GM19455 (cell line): ENCODE measurements around the gene P2RX2.

Source experiments
- ATAC-seq: cut with Tn5 transposase; IDR thresholded peaks from one replicate; pipeline ENCODE4 v1.9.1; 2021; ENCODE audit not compliant: unreplicated experiment

The P2RX2 gene

DNA sequence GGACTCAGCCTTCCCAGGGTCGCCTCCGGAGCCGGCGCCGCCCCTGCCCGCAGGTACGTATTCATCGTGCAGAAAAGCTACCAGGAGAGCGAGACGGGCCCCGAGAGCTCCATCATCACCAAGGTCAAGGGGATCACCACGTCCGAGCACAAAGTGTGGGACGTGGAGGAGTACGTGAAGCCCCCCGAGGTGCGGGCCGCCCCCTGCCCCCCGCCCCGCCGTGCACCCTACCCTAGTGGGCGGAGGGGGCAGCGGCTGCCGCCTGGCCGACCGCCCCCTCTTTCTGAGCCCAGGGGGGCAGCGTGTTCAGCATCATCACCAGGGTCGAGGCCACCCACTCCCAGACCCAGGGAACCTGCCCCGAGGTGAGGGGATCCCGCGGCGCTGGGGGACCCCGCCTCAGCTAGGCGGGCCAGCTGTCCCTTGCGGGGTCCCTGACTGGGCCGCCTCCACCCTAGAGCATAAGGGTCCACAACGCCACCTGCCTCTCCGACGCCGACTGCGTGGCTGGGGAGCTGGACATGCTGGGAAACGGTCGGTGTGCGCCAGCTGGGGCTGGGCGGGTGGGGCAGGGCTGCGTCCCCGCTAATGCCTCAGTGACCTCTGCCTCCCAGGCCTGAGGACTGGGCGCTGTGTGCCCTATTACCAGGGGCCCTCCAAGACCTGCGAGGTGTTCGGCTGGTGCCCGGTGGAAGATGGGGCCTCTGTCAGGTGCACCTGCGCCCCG is 973 bp downstream of the P2RX2 start:
- no peak for ATAC-seq

DNA sequence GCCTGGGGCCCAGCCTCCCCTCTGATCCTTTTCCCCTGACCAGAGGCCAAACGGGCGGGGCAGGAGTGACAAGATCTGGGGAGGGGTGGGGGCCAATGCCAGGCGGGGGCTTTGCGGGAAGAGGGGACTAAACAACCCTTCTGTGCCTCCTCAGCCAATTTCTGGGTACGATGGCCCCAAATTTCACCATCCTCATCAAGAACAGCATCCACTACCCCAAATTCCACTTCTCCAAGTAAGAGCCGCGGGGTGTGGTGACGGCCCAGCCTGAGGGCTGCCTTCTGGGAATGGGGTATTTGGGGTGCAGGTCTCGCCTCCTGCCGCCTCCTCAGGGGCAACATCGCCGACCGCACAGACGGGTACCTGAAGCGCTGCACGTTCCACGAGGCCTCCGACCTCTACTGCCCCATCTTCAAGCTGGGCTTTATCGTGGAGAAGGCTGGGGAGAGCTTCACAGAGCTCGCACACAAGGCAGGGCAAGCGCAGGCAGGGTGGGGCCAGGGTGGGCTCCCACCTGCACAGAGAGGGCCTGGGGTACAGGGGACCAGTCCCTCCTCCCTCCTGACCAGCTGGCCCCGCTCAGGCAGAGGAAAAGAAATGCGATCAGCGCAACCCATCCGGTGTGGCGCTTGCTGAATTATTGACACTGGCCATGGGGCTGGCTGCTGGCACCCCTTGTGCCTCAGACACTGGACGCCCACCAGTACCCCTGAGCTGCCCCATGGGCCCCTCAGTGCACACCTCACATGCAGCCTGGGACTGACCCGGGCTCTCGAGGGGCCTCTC is 1.7 kb downstream of the P2RX2 start:
- no peak for ATAC-seq

GRCh38 chr12:132620899-132621656 is 2.5 kb downstream of the P2RX2 start:
- ATAC-seq: no peak

DNA sequence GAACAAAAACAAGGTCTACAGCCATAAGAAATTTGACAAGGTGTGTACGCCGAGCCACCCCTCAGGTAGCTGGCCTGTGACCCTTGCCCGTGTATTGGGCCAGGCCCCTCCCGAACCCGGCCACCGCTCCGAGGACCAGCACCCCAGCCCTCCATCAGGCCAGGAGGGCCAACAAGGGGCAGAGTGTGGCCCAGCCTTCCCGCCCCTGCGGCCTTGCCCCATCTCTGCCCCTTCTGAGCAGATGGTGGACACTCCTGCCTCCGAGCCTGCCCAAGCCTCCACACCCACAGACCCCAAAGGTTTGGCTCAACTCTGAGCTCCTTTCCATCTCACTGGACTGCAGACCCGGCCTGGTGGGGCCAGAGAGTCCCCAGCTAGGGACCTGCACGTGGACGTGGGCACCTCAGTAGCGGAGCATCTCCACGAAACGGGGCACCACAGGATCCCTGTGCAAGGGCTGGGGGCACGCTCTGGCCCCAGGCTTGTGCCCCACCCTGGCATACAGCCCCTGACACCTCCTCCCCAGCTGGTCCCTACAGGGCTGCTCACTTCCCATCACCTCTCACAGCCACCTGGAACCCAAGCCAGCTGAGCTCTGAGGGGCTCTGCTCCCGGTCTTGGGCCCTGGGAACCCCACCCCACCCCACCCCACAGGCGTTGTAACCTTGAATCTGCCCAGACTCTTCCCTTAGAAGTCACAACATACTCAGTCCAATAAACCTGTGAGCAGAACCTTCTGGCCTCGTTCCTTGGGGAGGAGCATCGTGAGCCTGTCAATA is 3.3 kb downstream of the P2RX2 start:
- ATAC-seq: no peak

GRCh38 chr12:132622437-132623071 is 4.0 kb downstream of the P2RX2 start:
- no peak for ATAC-seq

DNA sequence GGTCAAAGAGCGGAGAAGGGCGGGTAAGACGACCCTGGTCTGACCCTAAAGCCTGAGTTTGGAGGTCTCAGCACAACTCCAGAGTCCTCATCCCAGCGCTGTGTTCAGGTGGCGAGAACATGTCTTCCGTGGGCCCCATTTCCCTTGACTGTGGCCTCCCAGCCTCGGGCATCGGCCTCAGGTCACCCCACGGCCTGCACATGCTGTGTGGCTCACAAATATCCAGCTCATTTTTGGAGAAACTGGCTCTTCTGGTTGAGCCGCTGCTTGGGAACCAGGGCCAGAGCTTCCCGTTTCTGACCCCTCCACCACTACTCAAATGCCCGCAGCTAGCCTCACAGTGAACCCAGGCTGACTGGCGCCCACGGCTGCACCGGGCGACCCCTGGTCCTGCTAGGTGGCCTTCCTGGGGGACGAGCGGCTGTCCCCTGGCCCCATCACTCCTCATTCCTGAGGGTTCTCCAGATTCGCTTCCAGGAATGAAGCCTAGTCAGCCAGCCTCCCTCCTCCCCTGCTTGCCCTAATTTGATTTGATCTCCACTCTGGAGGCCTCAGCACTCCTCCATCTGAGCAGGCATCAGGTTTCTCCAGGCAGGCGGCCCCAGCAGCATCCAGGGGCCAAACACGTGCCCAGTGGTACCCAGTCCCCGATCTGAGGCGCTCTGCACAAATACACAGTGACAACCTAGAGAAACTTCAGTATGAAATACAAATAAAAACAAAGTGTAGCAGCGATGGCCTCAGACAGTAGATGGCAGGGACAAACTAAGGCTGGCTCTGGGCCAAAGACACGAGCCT is 4.7 kb downstream of the P2RX2 start:
- no peak for ATAC-seq

DNA sequence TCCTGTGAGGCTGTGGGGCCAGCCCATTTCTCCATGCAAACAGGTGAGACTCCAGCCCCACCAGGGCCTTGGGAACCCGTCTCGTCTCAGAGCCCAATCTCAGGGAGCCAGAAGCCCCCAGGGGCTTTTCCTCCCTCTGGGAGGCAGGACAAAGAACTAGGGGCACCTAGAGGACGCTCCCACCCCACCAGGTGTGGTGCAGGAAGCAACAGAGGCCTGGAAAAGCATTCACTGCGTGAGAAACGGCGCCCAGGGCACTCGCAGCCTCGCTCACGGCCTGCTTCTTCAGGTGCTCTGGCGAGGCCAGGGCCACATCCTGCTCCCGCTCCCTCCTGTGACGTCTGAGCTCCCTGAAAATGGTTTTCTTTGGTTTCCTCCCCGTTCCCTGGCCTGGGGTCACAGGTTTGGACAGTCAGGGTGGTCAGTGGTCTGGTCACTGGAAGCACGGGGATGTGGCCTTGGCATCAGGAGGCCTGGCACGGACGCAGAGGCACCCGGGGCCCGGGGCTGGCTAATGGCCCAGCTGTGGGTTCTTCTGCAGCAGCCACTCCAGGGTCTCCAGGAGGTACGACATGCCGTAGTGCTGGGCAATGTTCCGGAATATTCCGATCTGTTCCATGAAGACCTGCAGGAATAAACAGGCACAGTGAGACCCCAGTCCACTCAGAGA is 5.7 kb downstream of the P2RX2 start:
- no peak for ATAC-seq

- ATAC-seq: no peak
These were observed 6.5 kb downstream of the P2RX2 start for GRCh38 chr12:132624910-132625630.

- ATAC-seq: no peak
These were observed 7.3 kb downstream of the P2RX2 start for GRCh38 chr12:132625731-132626430.

DNA sequence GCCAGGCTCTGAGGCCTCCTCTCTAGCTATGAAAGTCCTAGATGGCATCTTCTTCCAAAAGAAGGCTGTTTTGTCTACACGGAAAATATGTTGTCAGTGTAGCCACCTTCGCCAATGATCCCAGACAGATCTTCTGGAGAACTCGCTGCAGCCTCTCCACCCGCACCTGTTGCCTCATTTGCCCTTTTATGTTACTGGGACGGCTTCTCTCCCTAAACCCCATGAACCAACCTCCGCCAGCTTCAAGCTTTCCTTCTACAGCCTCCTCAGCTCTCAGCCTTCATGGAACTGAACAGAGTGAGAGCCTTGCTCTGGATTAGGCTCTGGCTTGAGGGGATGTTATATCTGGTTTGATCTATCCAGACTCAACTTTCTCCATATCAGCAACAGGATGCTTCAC is 10.8 kb downstream of the P2RX2 start:
- ATAC-seq: no peak

DNA sequence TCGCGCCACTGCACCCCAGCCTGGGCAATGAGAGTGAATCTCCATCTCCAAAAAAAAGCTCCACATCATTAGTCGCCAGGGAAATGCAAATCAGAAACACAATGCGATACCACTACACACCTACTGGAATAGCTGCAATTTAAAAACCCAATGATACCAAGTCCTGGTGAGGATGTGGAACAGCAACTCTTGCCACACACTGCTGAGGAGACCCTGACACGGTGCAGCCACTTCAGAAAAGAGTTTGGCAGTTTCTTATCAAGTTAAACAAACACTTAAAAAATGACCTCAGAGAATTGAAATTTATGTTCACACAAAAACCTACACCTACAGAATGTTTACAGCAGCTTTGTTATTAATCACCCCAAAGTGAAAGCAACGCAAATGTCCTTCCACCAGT is 12.1 kb downstream of the P2RX2 start:
- ATAC-seq: no peak

DNA sequence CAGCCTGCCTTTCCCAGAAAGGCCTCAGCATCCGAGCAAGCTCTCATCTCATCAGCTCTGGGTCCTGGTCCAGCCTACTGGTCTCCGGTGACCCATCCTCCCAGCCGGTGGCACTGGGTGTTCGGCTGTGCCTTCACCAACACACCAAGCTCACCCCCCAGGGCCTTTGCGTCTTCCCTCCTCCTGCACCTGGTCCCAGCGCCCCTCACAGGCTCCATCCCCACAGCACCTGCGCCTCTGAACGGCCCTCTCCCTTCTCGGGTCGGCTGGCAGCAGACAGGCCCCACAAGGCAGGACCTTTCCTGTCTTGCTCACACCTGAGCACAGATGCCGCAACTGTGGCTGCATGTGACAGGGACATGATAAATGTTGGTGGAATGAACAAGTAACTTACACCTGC is 13.1 kb downstream of the P2RX2 start:
- no peak for ATAC-seq

- no peak for ATAC-seq
These were observed 14.1 kb downstream of the P2RX2 start for GRCh38 chr12:132632521-132633228.

GRCh38 chr12:132633398-132633797 is 14.8 kb downstream of the P2RX2 start:
- ATAC-seq: no peak

- ATAC-seq: no peak
These were observed 15.3 kb downstream of the P2RX2 start for GRCh38 chr12:132633901-132634300.

GRCh38 chr12:132634411-132634990 is 15.9 kb downstream of the P2RX2 start:
- no peak for ATAC-seq
